ENCODE data around the gene CSNK1G2.

CSNK1G2 gene

GRCh38 chr19:1990230-1991017 lies 49.5 kb downstream of the CSNK1G2 start:
- H3K4me1 ChIP-seq (ENCODE audit: low read length): no peaks in the 10 kb centered on the region
- TF ChIP-seq EZH2 (optimal IDR thresholded peaks at IDR 0.05; ENCODE audit: low read depth, low read length) (no peak), EZH2phosphoT487 (IDR thresholded peaks at IDR 0.05; ENCODE audit: low read length) (no peak), CTCF (IDR thresholded peaks at IDR 0.05; ENCODE audit: low read length) (no peak)
- no peaks in the 10 kb centered on the region for H3K27me3 ChIP-seq (replicated peaks; ENCODE audit: insufficient read depth, low read length)
- no peaks in the 10 kb centered on the region for H3F3A ChIP-seq (ENCODE audit: insufficient read depth, low read length)
- H3K36me3 ChIP-seq (replicated peaks; ENCODE audit: insufficient read depth, low read length): peaks cover 5% of the 10 kb centered on the region
- H3K79me2 ChIP-seq (ENCODE audit: low read length): no peaks in the 10 kb centered on the region
- no peak overlapping the region for H3K4me3 ChIP-seq (ENCODE audit: low read length)
- H3K9me3 ChIP-seq (replicated peaks; ENCODE audit: insufficient read depth, low read length): no peaks in the 10 kb centered on the region
- DNase-seq: no peak
- no peak overlapping the region for H3K9ac ChIP-seq (ENCODE audit: low read length)
- H2AFZ ChIP-seq (ENCODE audit: low read length): no peak overlapping the region
- no peak overlapping the region for H3K4me2 ChIP-seq (ENCODE audit: low read depth, low read length)
- no peaks in the 10 kb centered on the region for H4K20me1 ChIP-seq (ENCODE audit: insufficient read depth, low read length)
- no peak overlapping the region for H3K27ac ChIP-seq (ENCODE audit: low read length)
- H3K9me2 ChIP-seq (replicated peaks; ENCODE audit: insufficient read depth, low read length): no peaks in the 10 kb centered on the region

GRCh38 chr19:1991018-1991913 lies 50.3 kb downstream of the CSNK1G2 start:
- no peaks in the 10 kb centered on the region for H4K20me1 ChIP-seq (ENCODE audit: insufficient read depth, low read length)
- H3K36me3 ChIP-seq (replicated peaks; ENCODE audit: insufficient read depth, low read length): peaks cover 4% of the 10 kb centered on the region

GRCh38 chr19:1992759-1993260 lies 51.8 kb downstream of the CSNK1G2 start:
- H3K27me3 ChIP-seq (replicated peaks; ENCODE audit: insufficient read depth, low read length): no peaks in the 10 kb centered on the region
- TF ChIP-seq EZH2 (optimal IDR thresholded peaks at IDR 0.05; ENCODE audit: low read depth, low read length): no peak
- TF ChIP-seq CTCF (IDR thresholded peaks at IDR 0.05; ENCODE audit: low read length): no peak
- no peak for TF ChIP-seq EZH2phosphoT487 (IDR thresholded peaks at IDR 0.05; ENCODE audit: low read length)
- H2AFZ ChIP-seq (ENCODE audit: low read length): no peak overlapping the region
- no peak overlapping the region for H3K4me3 ChIP-seq (ENCODE audit: low read length)
- H3K27ac ChIP-seq (ENCODE audit: low read length): no peak overlapping the region
- no peaks in the 10 kb centered on the region for H3F3A ChIP-seq (ENCODE audit: insufficient read depth, low read length)
- H3K36me3 ChIP-seq (replicated peaks; ENCODE audit: insufficient read depth, low read length): no peaks in the 10 kb centered on the region; the same call in 1 of the 2 replicates
- no peaks in the 10 kb centered on the region for H4K20me1 ChIP-seq (ENCODE audit: insufficient read depth, low read length)
- no peak overlapping the region for H3K4me2 ChIP-seq (ENCODE audit: low read depth, low read length)
- no peak overlapping the region for H3K9ac ChIP-seq (ENCODE audit: low read length)
- H3K9me3 ChIP-seq (replicated peaks; ENCODE audit: insufficient read depth, low read length): no peaks in the 10 kb centered on the region
- no peaks in the 10 kb centered on the region for H3K9me2 ChIP-seq (replicated peaks; ENCODE audit: insufficient read depth, low read length)
- H3K79me2 ChIP-seq (ENCODE audit: low read length): no peaks in the 10 kb centered on the region
- H3K4me1 ChIP-seq (ENCODE audit: low read length): no peaks in the 10 kb centered on the region
- DNase-seq: no peak

More at GRCh38 chr19:1991018-1991913, 50.3 kb downstream of the CSNK1G2 start:
- Histone ChIP-seq H3K4me1 (ENCODE audit: low read length) (no peaks in the 10 kb centered on the region), H3K9me2 (replicated peaks; ENCODE audit: insufficient read depth, low read length) (no peaks in the 10 kb centered on the region), H3K79me2 (ENCODE audit: low read length) (no peaks in the 10 kb centered on the region), H3K27me3 (replicated peaks; ENCODE audit: insufficient read depth, low read length) (no peaks in the 10 kb centered on the region), H3K9ac (ENCODE audit: low read length) (no peak overlapping the region), H3F3A (ENCODE audit: insufficient read depth, low read length) (no peaks in the 10 kb centered on the region), H3K4me3 (ENCODE audit: low read length) (no peak overlapping the region), H3K27ac (ENCODE audit: low read length) (no peak overlapping the region), H3K4me2 (ENCODE audit: low read depth, low read length) (no peak overlapping the region), H2AFZ (ENCODE audit: low read length) (no peak overlapping the region), H3K9me3 (replicated peaks; ENCODE audit: insufficient read depth, low read length) (no peaks in the 10 kb centered on the region)
- no peak for DNase-seq
- TF ChIP-seq EZH2 (optimal IDR thresholded peaks at IDR 0.05; ENCODE audit: low read depth, low read length): no peak
- TF ChIP-seq EZH2phosphoT487 (IDR thresholded peaks at IDR 0.05; ENCODE audit: low read length): no peak
- no peak for TF ChIP-seq CTCF (IDR thresholded peaks at IDR 0.05; ENCODE audit: low read length)

All from MM.1S (cell line).